Measurements from ENCODE around the gene DAB2.

- TF ChIP-seq, protein P1, sequence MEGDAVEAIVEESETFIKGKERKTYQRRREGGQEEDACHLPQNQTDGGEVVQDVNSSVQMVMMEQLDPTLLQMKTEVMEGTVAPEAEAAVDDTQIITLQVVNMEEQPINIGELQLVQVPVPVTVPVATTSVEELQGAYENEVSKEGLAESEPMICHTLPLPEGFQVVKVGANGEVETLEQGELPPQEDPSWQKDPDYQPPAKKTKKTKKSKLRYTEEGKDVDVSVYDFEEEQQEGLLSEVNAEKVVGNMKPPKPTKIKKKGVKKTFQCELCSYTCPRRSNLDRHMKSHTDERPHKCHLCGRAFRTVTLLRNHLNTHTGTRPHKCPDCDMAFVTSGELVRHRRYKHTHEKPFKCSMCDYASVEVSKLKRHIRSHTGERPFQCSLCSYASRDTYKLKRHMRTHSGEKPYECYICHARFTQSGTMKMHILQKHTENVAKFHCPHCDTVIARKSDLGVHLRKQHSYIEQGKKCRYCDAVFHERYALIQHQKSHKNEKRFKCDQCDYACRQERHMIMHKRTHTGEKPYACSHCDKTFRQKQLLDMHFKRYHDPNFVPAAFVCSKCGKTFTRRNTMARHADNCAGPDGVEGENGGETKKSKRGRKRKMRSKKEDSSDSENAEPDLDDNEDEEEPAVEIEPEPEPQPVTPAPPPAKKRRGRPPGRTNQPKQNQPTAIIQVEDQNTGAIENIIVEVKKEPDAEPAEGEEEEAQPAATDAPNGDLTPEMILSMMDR (IDR thresholded peaks at IDR 0.05; ENCODE audit: control extremely low read depth in 1 of 3, insufficient read depth in 1 of 3, low read depth in 1 of 3, low read length in 3 of 3) = no peak
- no peak for TF ChIP-seq USF2 (IDR thresholded peaks at IDR 0.05; ENCODE audit: low read length)
- no peak for TF ChIP-seq SP1 (IDR thresholded peaks at IDR 0.05; ENCODE audit: low read depth, low read length)
- no peak for TF ChIP-seq POLR2A (IDR thresholded peaks at IDR 0.05; ENCODE audit: control extremely low read depth in 1 of 2, low read depth in 2 of 2, low read length in 2 of 2)
Observed at GRCh38 chr5:39362646-39363045, 62.1 kb downstream of the DAB2 start.
